BE2C (cell line): ENCODE data around the gene ARGLU1.

Source experiments
- DNase-seq: peaks from one replicate; pipeline ENCODE4 v3.0.0-alpha.2; 2020
- H3K27me3 ChIP-seq: fragments of 250-450 bp; sonication (Bioruptor Pico); 2 replicates; pipeline ENCODE4 v1.5.1; 2020; ENCODE audit warnings: mild to moderate bottlenecking
- H3K36me3 ChIP-seq: fragments of 250-450 bp; sonication (Bioruptor Pico); 2 replicates; pipeline ENCODE4 v1.5.1; 2020; ENCODE audit warnings: mild to moderate bottlenecking
- H3K4me1 ChIP-seq: fragments of 250-450 bp; sonication (Bioruptor Pico); 2 replicates; pipeline ENCODE4 v1.5.1; 2020
- H3K4me3 ChIP-seq: 2 replicates; pipeline ENCODE4 v1.5.1; 2011; ENCODE audit warnings: low read depth, low read length
- H3K9me3 ChIP-seq: fragments of 250-450 bp; sonication (Bioruptor Pico); 2 replicates; pipeline ENCODE4 v1.5.1; 2020
- TF ChIP-seq, protein P1 (sequence below): IDR thresholded peaks from 2 replicates; pipeline ENCODE4 v1.5.1; 2012; ENCODE audit warnings: mild to moderate bottlenecking, low read depth, low read length

Gene ARGLU1

GRCh38 chr13:106528718-106529414 lies 39.1 kb downstream of the ARGLU1 start:
- Histone ChIP-seq H3K36me3 (peaks cover 4% of the 10 kb centered on the region; the same call in 1 of the 2 replicates), H3K4me3 (peak overlapping the region; percentile 85), H3K9me3 (no peaks in the 10 kb centered on the region), H3K27me3 (no peaks in the 10 kb centered on the region), H3K4me1 (peaks cover 46% of the 10 kb centered on the region)
- TF ChIP-seq, protein P1, sequence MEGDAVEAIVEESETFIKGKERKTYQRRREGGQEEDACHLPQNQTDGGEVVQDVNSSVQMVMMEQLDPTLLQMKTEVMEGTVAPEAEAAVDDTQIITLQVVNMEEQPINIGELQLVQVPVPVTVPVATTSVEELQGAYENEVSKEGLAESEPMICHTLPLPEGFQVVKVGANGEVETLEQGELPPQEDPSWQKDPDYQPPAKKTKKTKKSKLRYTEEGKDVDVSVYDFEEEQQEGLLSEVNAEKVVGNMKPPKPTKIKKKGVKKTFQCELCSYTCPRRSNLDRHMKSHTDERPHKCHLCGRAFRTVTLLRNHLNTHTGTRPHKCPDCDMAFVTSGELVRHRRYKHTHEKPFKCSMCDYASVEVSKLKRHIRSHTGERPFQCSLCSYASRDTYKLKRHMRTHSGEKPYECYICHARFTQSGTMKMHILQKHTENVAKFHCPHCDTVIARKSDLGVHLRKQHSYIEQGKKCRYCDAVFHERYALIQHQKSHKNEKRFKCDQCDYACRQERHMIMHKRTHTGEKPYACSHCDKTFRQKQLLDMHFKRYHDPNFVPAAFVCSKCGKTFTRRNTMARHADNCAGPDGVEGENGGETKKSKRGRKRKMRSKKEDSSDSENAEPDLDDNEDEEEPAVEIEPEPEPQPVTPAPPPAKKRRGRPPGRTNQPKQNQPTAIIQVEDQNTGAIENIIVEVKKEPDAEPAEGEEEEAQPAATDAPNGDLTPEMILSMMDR, result no peak
- no peak for DNase-seq

DNA sequence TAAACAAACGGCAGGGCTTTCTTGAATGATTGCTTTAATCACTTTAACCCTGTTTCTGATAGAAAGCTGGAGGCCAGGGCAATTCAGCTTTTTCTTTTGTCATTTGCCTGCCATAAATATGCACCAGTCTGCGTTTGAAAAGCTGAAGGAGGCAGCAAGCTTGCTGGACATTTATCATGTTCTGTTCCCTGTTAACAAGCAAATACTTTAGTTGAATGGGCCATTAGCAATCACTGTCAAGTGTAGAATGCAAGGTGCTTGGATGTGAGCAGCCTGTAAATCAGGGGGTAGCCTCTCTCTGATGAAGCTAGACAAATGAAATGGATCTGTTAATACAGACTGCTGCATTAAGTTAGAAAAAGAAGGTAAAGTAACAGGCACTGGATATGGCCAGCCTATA lies 40.1 kb downstream of the ARGLU1 start:
- Histone ChIP-seq H3K9me3 (no peaks in the 10 kb centered on the region), H3K27me3 (no peaks in the 10 kb centered on the region), H3K36me3 (no peaks in the 10 kb centered on the region), H3K4me1 (peaks cover 47% of the 10 kb centered on the region), H3K4me3 (no peak overlapping the region)
- TF ChIP-seq, protein P1, result no peak
- no peak for DNase-seq

DNA sequence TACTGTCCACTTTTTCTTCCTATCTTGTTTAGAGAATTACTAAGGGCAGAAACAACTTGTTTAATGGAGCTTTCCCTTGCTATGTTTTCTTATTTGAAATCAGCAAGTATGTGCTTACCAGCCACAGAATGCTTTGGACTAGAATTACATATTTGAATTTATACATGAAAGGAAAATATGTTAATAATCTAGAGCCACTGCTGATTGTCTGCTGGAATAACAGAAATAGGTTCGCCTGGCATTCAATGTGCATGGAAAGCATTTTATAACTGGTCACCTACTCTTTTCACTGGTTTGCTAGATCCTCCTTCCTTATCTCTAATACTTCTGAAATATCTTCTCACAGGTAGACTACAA lies 40.5 kb downstream of the ARGLU1 start:
- H3K36me3 ChIP-seq, result no peaks in the 10 kb centered on the region
- TF ChIP-seq, protein P1, result no peak

DNA sequence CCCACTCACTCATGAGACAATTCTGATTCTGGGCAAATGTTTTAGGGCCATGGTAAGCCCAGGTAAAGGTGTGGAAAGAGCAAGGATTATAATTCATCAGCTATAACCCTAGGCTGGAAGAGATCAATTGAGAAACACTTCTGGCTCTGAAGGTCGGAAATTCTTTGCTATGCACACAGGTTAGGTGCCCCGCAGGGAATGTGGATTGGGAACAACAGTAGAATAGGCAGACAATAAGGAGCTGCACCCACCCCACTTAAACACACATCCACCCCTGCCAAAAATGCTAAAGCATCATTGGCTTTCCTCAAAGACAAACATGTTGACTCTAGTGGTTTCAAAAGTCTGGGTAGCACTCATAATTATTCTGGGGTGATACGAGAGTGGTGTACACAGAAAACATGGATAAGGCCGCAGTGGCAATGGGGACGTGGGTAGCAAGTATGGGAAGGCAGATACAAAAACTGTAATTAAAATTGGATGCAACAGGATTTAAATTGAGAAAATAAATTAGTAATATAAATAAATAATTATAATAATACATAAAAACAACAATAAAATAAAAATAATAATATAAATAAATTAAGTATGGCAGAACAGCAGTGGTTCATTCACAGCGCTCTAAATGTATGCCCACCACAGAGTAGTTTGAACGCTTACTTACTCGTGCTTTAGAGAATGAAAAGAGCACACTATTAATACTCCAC lies 41.0 kb downstream of the ARGLU1 start:
- Histone ChIP-seq H3K36me3 (no peaks in the 10 kb centered on the region), H3K27me3 (no peaks in the 10 kb centered on the region), H3K9me3 (no peaks in the 10 kb centered on the region), H3K4me3 (no peak overlapping the region), H3K4me1 (peaks cover 54% of the 10 kb centered on the region)
- TF ChIP-seq, protein P1, result no peak
- no peak for DNase-seq

More for the DNA sequence above, 40.5 kb downstream of the ARGLU1 start:
- Histone ChIP-seq H3K4me3 (no peak overlapping the region), H3K4me1 (peaks cover 50% of the 10 kb centered on the region), H3K27me3 (no peaks in the 10 kb centered on the region), H3K9me3 (no peaks in the 10 kb centered on the region)
- no peak for DNase-seq

DNA sequence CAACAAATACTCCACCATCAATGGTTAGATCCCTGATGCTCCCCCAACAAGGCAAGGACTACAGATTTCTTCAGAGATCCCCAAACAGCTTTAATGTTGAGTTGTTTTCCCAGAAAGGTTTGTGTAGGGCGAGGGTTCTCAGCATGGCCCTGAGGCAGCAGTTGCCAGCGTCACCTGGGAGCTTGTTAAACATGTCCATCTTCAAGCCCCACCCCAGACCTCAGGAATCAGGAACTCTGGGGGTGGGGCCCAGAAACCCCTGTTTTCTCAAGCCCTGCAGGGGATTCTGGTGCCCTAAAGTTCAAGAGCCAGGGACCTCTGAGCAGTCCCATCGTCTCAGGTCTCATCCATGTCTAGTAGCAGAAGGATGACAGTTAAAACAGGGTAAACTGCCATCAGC lies 42.1 kb downstream of the ARGLU1 start:
- Histone ChIP-seq H3K9me3 (no peaks in the 10 kb centered on the region), H3K36me3 (no peaks in the 10 kb centered on the region), H3K4me3 (no peak overlapping the region), H3K4me1 (peaks cover 53% of the 10 kb centered on the region), H3K27me3 (no peaks in the 10 kb centered on the region)
- TF ChIP-seq, protein P1, result no peak
- no peak for DNase-seq

- peaks cover 44% of the 10 kb centered on the region for H3K4me1 ChIP-seq
- no peaks in the 10 kb centered on the region for H3K36me3 ChIP-seq
Measured at GRCh38 chr13:106524108-106524507, 43.8 kb downstream of the ARGLU1 start.

More at GRCh38 chr13:106524108-106524507, 43.8 kb downstream of the ARGLU1 start:
- TF ChIP-seq, protein P1, result no peak
- H3K4me3 ChIP-seq, result no peak overlapping the region
- peak; percentile 82 for DNase-seq
- H3K27me3 ChIP-seq, result no peaks in the 10 kb centered on the region
- H3K9me3 ChIP-seq, result no peaks in the 10 kb centered on the region
